IPS-15b (cell line): Measurements from ENCODE around the gene HS3ST5.
A peak's percentile ranks its signal among the peaks of the same experiment; 100 is the strongest.
"Not testable (repeated sequence)": the region's sequence is repeated elsewhere in the genome, so short reads cannot be mapped to it uniquely, and the experiment has no call there.

Experiments used
- H3K27me3 ChIP-seq: one replicate; pipeline ENCODE4 v1.6.1; 2013; ENCODE audit warnings: low read length; ENCODE audit not compliant: control insufficient read depth, insufficient read depth
- H3K36me3 ChIP-seq: one replicate; pipeline ENCODE4 v1.6.1; 2013; ENCODE audit warnings: low read length; ENCODE audit not compliant: control insufficient read depth, insufficient read depth
- H3K4me1 ChIP-seq: one replicate; pipeline ENCODE4 v1.6.1; 2013; ENCODE audit warnings: mild to moderate bottlenecking, low read length; ENCODE audit not compliant: control insufficient read depth, insufficient read depth
- H3K4me3 ChIP-seq: one replicate; pipeline ENCODE4 v1.5.1; 2013; ENCODE audit warnings: low read depth, low read length
- H3K9ac ChIP-seq: one replicate; pipeline ENCODE4 v1.6.1; 2013; ENCODE audit warnings: low read depth, mild to moderate bottlenecking, low read length
- H3K9me3 ChIP-seq: one replicate; pipeline ENCODE4 v1.6.1; 2013; ENCODE audit warnings: mild to moderate bottlenecking, low read length; ENCODE audit not compliant: control insufficient read depth, insufficient read depth

Gene HS3ST5

GRCh38 chr6:114011486-114011885 lies 331.3 kb downstream of the HS3ST5 start:
- H3K9me3 ChIP-seq, H3K9ac ChIP-seq, H3K27me3 ChIP-seq, H3K4me3 ChIP-seq, H3K36me3 ChIP-seq: not testable (repeated sequence)
- peaks cover 37% of the 10 kb centered on the region for H3K4me1 ChIP-seq

DNA sequence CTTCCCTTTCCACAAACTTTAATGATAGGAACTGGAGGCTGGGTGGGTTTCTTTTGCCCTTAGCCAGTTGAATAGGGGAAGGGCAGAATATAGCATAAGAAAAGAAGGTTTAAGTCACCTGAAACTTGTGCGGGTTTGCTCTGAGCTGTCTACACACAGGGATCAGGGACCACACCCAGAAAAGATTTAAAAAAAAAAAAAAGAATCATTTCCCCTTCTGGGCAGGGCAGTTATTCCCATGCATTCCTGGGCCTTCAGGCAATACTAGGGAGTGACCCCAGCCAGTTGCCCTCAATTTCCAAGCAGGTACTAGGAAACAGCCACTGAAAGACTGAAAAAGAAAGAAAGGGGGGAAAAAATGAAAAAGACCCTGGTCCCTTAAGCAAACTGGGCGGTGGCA lies 332.3 kb downstream of the HS3ST5 start:
- H3K9ac ChIP-seq: no peak overlapping the region
- peaks cover 37% of the 10 kb centered on the region for H3K4me1 ChIP-seq
- no peaks in the 10 kb centered on the region for H3K27me3 ChIP-seq
- H3K9me3 ChIP-seq: no peaks in the 10 kb centered on the region
- no peaks in the 10 kb centered on the region for H3K36me3 ChIP-seq
- H3K4me3 ChIP-seq: peak overlapping the region; percentile 10

DNA sequence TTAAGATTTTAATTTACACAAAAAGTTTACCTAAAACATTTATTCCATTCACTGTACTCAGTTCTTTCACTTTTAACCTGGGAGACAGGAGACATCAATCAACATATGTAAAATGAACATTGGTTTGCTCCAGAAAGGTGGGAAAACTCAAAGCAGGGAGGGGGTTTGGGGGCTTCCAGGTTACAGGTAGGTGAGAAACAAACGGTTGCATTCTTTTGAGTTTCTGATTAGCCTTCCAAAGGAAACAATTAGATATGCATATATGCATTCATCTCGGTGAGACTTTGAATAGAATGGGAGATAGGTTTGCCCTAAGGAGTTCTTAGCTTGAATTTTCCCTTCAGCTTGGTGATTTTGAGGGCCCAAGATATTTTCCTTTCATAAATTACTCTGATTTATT lies 333.6 kb downstream of the HS3ST5 start:
- Histone ChIP-seq H3K4me1 (peaks cover 37% of the 10 kb centered on the region), H3K9ac (no peak overlapping the region), H3K9me3 (no peaks in the 10 kb centered on the region), H3K27me3 (no peaks in the 10 kb centered on the region), H3K4me3 (peak overlapping the region; percentile 2), H3K36me3 (no peaks in the 10 kb centered on the region)

DNA sequence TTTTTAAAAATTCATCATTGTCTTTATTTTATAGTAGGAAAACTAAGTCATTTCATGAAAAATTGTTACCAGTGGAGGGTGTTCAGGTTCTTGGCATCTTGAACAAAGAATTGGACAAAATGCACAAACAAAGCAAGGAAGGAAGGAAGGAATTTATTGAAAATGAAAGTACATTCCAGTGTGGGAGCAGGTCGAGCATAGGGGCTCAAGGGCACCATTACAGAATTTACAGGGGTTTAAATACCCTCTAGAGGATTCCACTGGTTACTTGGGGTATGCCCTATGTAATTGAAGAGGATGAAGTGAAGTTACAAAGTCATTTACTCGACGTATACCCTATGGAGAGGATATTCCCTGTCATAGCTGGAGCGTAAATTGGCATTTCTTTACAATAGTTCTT lies 334.5 kb downstream of the HS3ST5 start:
- Histone ChIP-seq H3K9me3 (no peaks in the 10 kb centered on the region), H3K4me1 (peaks cover 37% of the 10 kb centered on the region), H3K36me3 (no peaks in the 10 kb centered on the region), H3K4me3 (no peak overlapping the region), H3K9ac (no peak overlapping the region), H3K27me3 (no peaks in the 10 kb centered on the region)

GRCh38 chr6:114007516-114007915 lies 335.3 kb downstream of the HS3ST5 start:
- H3K4me3 ChIP-seq: no peak overlapping the region
- H3K9me3 ChIP-seq: no peaks in the 10 kb centered on the region
- H3K4me1 ChIP-seq: peaks cover 41% of the 10 kb centered on the region
- H3K27me3 ChIP-seq: no peaks in the 10 kb centered on the region
- H3K9ac ChIP-seq: no peak overlapping the region
- no peaks in the 10 kb centered on the region for H3K36me3 ChIP-seq
